Neuronal stem cell (in vitro differentiated cells): ENCODE results near the gene PRR29.

ENCODE experiments used
- DNase-seq: peaks from one replicate; pipeline ENCODE4 v3.0.0-alpha.2; 2013; ENCODE audit warnings: low spot score
- H2AFZ ChIP-seq: one replicate; pipeline ENCODE4 v1.6.1; 2013; ENCODE audit warnings: mild to moderate bottlenecking, low read length, inconsistent platforms
- H2AK5ac ChIP-seq: 2 replicates; pipeline ENCODE4 v1.6.1; 2013; ENCODE audit warnings: low read depth, mild to moderate bottlenecking, inconsistent platforms, low read length, moderate library complexity, mixed read lengths
- H2BK120ac ChIP-seq: 2 replicates; pipeline ENCODE4 v1.6.1; 2013; ENCODE audit warnings: low read depth, mild to moderate bottlenecking, inconsistent platforms, low read length, moderate library complexity, mixed read lengths
- H2BK12ac ChIP-seq: one replicate; pipeline ENCODE4 v1.6.1; 2013; ENCODE audit warnings: low read length, inconsistent platforms
- H2BK15ac ChIP-seq: 2 replicates; pipeline ENCODE4 v1.6.1; 2013; ENCODE audit warnings: mild to moderate bottlenecking, low read length, inconsistent platforms, mixed read lengths
- H2BK5ac ChIP-seq: one replicate; pipeline ENCODE4 v1.6.1; 2013; ENCODE audit warnings: inconsistent platforms, mild to moderate bottlenecking, low read length, moderate library complexity
- H3K14ac ChIP-seq: one replicate; pipeline ENCODE4 v1.6.1; 2013; ENCODE audit warnings: low read length, inconsistent platforms
- H3K18ac ChIP-seq: 2 replicates; pipeline ENCODE4 v1.6.1; 2013; ENCODE audit warnings: low read length, inconsistent platforms
- H3K23ac ChIP-seq: 2 replicates; pipeline ENCODE4 v1.6.1; 2013; ENCODE audit warnings: low read depth, mild to moderate bottlenecking, mixed read lengths, low read length, inconsistent platforms; ENCODE audit not compliant: poor library complexity
- H3K27ac ChIP-seq: replicated peaks from 3 replicates; pipeline ENCODE4 v1.5.1; 2013; ENCODE audit warnings: low read length, inconsistent platforms
- H3K27me3 ChIP-seq, 3 experiments: 2 replicates each; pipeline ENCODE4 v1.6.1; 2013; ENCODE audit warnings: low read length in 3 of 3, mild to moderate bottlenecking in 2 of 3, inconsistent platforms in 1 of 3, low read depth in 1 of 3, mixed read lengths in 1 of 3, moderate library complexity in 1 of 3; ENCODE audit not compliant: control insufficient read depth in 3 of 3, insufficient read depth in 3 of 3
- H3K36me3 ChIP-seq, 2 donors: replicated peaks in 1 of 2; 2 replicates each; pipeline ENCODE4 v1.6.1; 2013; ENCODE audit warnings: low read length in 2 of 2; ENCODE audit not compliant: control insufficient read depth in 2 of 2, insufficient read depth in 2 of 2
- H3K4ac ChIP-seq: 2 replicates; pipeline ENCODE4 v1.6.1; 2013; ENCODE audit warnings: inconsistent platforms, mild to moderate bottlenecking, low read length, moderate library complexity
- H3K4me1 ChIP-seq, 2 donors: 1 replicate in 1 of 2; 2 replicates in 1 of 2; pipeline ENCODE4 v1.6.1; 2013; ENCODE audit warnings: low read length in 2 of 2, low read depth in 1 of 2; ENCODE audit not compliant: control insufficient read depth in 2 of 2, insufficient read depth in 1 of 2
- H3K4me2 ChIP-seq: one replicate; pipeline ENCODE4 v1.6.1; 2013; ENCODE audit warnings: mild to moderate bottlenecking, low read length, inconsistent platforms; ENCODE audit not compliant: insufficient read depth, poor library complexity, severe bottlenecking
- H3K4me3 ChIP-seq, 2 donors: 2 replicates each; pipeline ENCODE4 v1.5.1; 2013; ENCODE audit warnings: low read length in 2 of 2, mild to moderate bottlenecking in 2 of 2, inconsistent platforms in 1 of 2, moderate library complexity in 1 of 2
- H3K79me1 ChIP-seq: one replicate; pipeline ENCODE4 v1.6.1; 2013; ENCODE audit warnings: low read depth, mild to moderate bottlenecking, inconsistent platforms, low read length, moderate library complexity
- H3K9ac ChIP-seq: one replicate; pipeline ENCODE4 v1.6.1; 2013; ENCODE audit warnings: mild to moderate bottlenecking, low read depth, low read length, inconsistent platforms; ENCODE audit not compliant: poor library complexity
- H3K9me3 ChIP-seq, 2 donors: replicated peaks in 1 of 2; 2 replicates each; pipeline versions ENCODE3 to v1.6.1; 2013; ENCODE audit warnings: low read length in 2 of 2, mild to moderate bottlenecking in 2 of 2, inconsistent platforms in 1 of 2, low read depth in 1 of 2, mixed read lengths in 1 of 2, moderate library complexity in 1 of 2; ENCODE audit not compliant: control insufficient read depth in 2 of 2, insufficient read depth in 1 of 2
- H4K8ac ChIP-seq: one replicate; pipeline ENCODE4 v1.6.1; 2013; ENCODE audit warnings: low read depth, mild to moderate bottlenecking, inconsistent platforms, low read length, moderate library complexity
- H4K91ac ChIP-seq: one replicate; pipeline ENCODE4 v1.6.1; 2013; ENCODE audit warnings: low read length, low read depth, mild to moderate bottlenecking, inconsistent platforms; ENCODE audit not compliant: poor library complexity
- WGBS, 2 donors: extraction: QIAGEN DNeasy Blood & Tissue Kit; methylation state at CpG; one replicate each; pipeline ENCODE4 v1.1.7; 2013; ENCODE audit warnings: missing lambda C conversion rate in 2 of 2, mixed read lengths in 1 of 2; ENCODE audit not compliant: insufficient read length in 2 of 2, insufficient replicate concordance in 1 of 2; ENCODE audit errors: extremely low coverage in 2 of 2; 5-methylcytosine and 5-hydroxymethylcytosine counted together

The PRR29 gene

DNA sequence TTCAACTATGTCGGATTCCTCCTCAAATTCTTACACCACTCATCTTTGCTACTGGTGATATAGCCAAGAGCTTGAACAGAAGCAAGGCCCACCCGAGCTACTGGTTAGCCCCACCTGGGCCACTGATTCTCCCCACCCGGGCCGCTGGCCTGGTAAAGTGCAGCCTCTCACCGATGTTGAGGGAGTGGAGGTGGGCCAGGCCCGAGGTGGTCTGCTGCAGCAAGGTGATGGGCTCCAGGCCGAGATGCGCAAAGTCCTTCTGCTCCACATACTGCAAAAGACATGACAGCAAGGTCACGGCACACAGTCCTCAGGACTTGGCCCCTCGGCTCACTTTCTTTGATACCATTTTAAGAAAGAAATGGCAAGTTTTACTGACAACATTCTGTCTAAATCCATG is 55.0 kb downstream of the PRR29 start:
- Histone ChIP-seq H2AFZ (no peak overlapping the region), H2BK5ac (no peak overlapping the region), H4K91ac (no peak overlapping the region), H3K4me2 (no peak overlapping the region), H3K27me3 (no peaks in the 10 kb centered on the region), H3K14ac (no peak overlapping the region), H3K79me1 (no peaks in the 10 kb centered on the region), H4K8ac (no peak overlapping the region), H3K27ac (no peak overlapping the region), H3K4ac (no peak overlapping the region), H3K9ac (no peak overlapping the region), H2AK5ac (no peak overlapping the region), H3K9me3 (no peaks in the 10 kb centered on the region), H2BK120ac (no peak overlapping the region), H3K23ac (no peak overlapping the region), H3K36me3 (peaks cover 0 to 25% of the 10 kb centered on the region in 2 donors), H2BK15ac (no peak overlapping the region), H2BK12ac (no peak overlapping the region), H3K4me3 (peak overlapping the region in 1 of 2 donors; percentile 43), H3K18ac (no peak overlapping the region), H3K4me1 (no peaks in the 10 kb centered on the region)
- whole genome bisulfite sequencing, 2 donors = no CpG with 5 or more reads among the region's 10 CpGs
- no peak for DNase-seq
